MM.1S (cell line): ENCODE measurements around the gene MBD4.

Experiments used
- DNase-seq: peaks from one replicate; pipeline ENCODE4 v3.0.0-alpha.2; 2015
- H2AFZ ChIP-seq: fragments of 300-600 bp; sonication (generic); 2 replicates; pipeline ENCODE4 v1.6.0; 2016; ENCODE audit warnings: antibody characterized with exemption, low read length
- H3F3A ChIP-seq: fragments of 300-600 bp; sonication (generic); 2 replicates; pipeline ENCODE4 v1.6.1; 2016; ENCODE audit warnings: mild to moderate bottlenecking, antibody characterized with exemption, low read length, moderate library complexity, mixed read lengths; ENCODE audit not compliant: insufficient read depth
- H3K27ac ChIP-seq: fragments of 300-600 bp; sonication (generic); 2 replicates; pipeline ENCODE4 v1.5.1; 2016; ENCODE audit warnings: mild to moderate bottlenecking, low read length
- H3K27me3 ChIP-seq: fragments of 300-600 bp; sonication (generic); replicated peaks from 2 replicates; pipeline ENCODE4 v1.6.0; 2016; ENCODE audit warnings: low read length; ENCODE audit not compliant: insufficient read depth
- H3K36me3 ChIP-seq: fragments of 300-600 bp; sonication (generic); replicated peaks from 2 replicates; pipeline ENCODE4 v1.6.1; 2016; ENCODE audit warnings: mild to moderate bottlenecking, low read length, mixed read lengths; ENCODE audit not compliant: insufficient read depth
- H3K4me1 ChIP-seq: fragments of 300-600 bp; sonication (generic); 2 replicates; pipeline ENCODE4 v1.6.1; 2016; ENCODE audit warnings: low read length, mixed read lengths
- H3K4me2 ChIP-seq: fragments of 300-600 bp; sonication (generic); 2 replicates; pipeline ENCODE4 v1.6.0; 2016; ENCODE audit warnings: low read depth, low read length
- H3K4me3 ChIP-seq: fragments of 300-600 bp; sonication (generic); 2 replicates; pipeline ENCODE4 v1.5.1; 2016; ENCODE audit warnings: low read length, mixed read lengths
- H3K79me2 ChIP-seq: fragments of 300-600 bp; sonication (generic); 2 replicates; pipeline ENCODE4 v1.6.1; 2016; ENCODE audit warnings: mixed run types, low read length, mixed read lengths
- H3K9ac ChIP-seq: fragments of 300-600 bp; sonication (generic); 2 replicates; pipeline ENCODE4 v1.6.1; 2016; ENCODE audit warnings: low read length, mixed read lengths
- H3K9me2 ChIP-seq: fragments of 300-600 bp; sonication (generic); replicated peaks from 2 replicates; pipeline ENCODE4 v1.6.1; 2016; ENCODE audit warnings: mild to moderate bottlenecking, low read length, mixed read lengths; ENCODE audit not compliant: insufficient read depth
- H3K9me3 ChIP-seq: fragments of 300-600 bp; sonication (generic); replicated peaks from 2 replicates; pipeline ENCODE4 v1.6.1; 2016; ENCODE audit warnings: mild to moderate bottlenecking, low read length, mixed read lengths; ENCODE audit not compliant: insufficient read depth
- H4K20me1 ChIP-seq: fragments of 300-600 bp; sonication (generic); 2 replicates; pipeline ENCODE4 v1.6.1; 2016; ENCODE audit warnings: mild to moderate bottlenecking, low read length, moderate library complexity, mixed read lengths; ENCODE audit not compliant: insufficient read depth
- CTCF ChIP-seq: fragments of 300-600 bp; sonication (generic); IDR thresholded peaks from 2 replicates; pipeline ENCODE4 v1.5.1; 2016; ENCODE audit warnings: antibody characterized with exemption, low read length, mixed read lengths
- EZH2 ChIP-seq: fragments of 300-600 bp; sonication (generic); optimal IDR thresholded peaks from 2 replicates; pipeline ENCODE3; 2017; ENCODE audit warnings: low read depth, mild to moderate bottlenecking, antibody characterized with exemption, low read length, mixed read lengths
- EZH2phosphoT487 ChIP-seq: fragments of 300-600 bp; sonication (generic); IDR thresholded peaks from 2 replicates; pipeline ENCODE4 v1.6.1; 2018; ENCODE audit warnings: antibody characterized with exemption, low read length

MBD4 gene

GRCh38 chr3:129410971-129411370, 28.8 kb downstream of the MBD4 start:
- DNase-seq = no peak
- Histone ChIP-seq H3K27ac (no peak overlapping the region), H3K36me3 (no peaks in the 10 kb centered on the region), H3K4me1 (no peaks in the 10 kb centered on the region), H3K79me2 (no peaks in the 10 kb centered on the region), H3K9me2 (no peaks in the 10 kb centered on the region), H3K9ac (no peak overlapping the region), H3K27me3 (no peaks in the 10 kb centered on the region), H4K20me1 (no peaks in the 10 kb centered on the region), H3K9me3 (no peaks in the 10 kb centered on the region), H3K4me2 (no peak overlapping the region), H3F3A (no peaks in the 10 kb centered on the region), H2AFZ (no peak overlapping the region), H3K4me3 (no peak overlapping the region)
- TF ChIP-seq CTCF (no peak), EZH2phosphoT487 (no peak), EZH2 (no peak)

DNA sequence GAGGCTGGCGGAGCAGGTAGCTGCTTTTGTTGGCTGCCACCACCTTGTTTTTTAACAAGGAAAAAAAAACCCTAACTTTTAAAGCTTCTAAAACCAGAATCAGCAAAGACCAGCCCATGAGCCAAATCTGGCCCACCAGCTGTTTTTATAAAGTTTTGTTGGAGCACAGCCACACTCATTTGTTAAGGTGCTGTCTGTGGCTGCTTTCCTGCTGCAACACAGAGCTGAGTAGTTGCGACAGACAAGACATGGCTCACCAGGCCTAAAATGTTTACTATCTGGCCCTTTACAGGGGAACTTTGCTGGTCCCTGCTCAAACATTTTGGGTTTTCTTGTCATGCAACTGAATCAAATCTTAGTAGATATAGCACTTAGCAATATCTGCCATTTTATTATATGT, 30.2 kb downstream of the MBD4 start:
- Histone ChIP-seq H3K4me1 (no peaks in the 10 kb centered on the region), H3K4me2 (no peak overlapping the region), H3K27ac (no peak overlapping the region), H3K27me3 (no peaks in the 10 kb centered on the region), H3K36me3 (no peaks in the 10 kb centered on the region), H3K9me3 (no peaks in the 10 kb centered on the region), H4K20me1 (no peaks in the 10 kb centered on the region), H3K4me3 (no peak overlapping the region), H3K9me2 (no peaks in the 10 kb centered on the region), H3K79me2 (no peaks in the 10 kb centered on the region), H2AFZ (no peak overlapping the region), H3K9ac (no peak overlapping the region), H3F3A (no peaks in the 10 kb centered on the region)
- no peak for DNase-seq
- TF ChIP-seq EZH2 (no peak), EZH2phosphoT487 (no peak), CTCF (no peak)

GRCh38 chr3:129404610-129405009, 35.1 kb downstream of the MBD4 start:
- peak overlapping the region; percentile 36; the same call in 1 of the 2 replicates for H3K4me2 ChIP-seq
- H3K9ac ChIP-seq = no peak overlapping the region
- H3K9me3 ChIP-seq = no peaks in the 10 kb centered on the region
- H3K36me3 ChIP-seq = no peaks in the 10 kb centered on the region
- no peak overlapping the region for H3K4me3 ChIP-seq
- no peaks in the 10 kb centered on the region for H4K20me1 ChIP-seq
- no peaks in the 10 kb centered on the region for H3K27me3 ChIP-seq
- no peaks in the 10 kb centered on the region for H3F3A ChIP-seq
- no peak overlapping the region for H3K27ac ChIP-seq
- H3K79me2 ChIP-seq = no peaks in the 10 kb centered on the region
- DNase-seq = no peak
- no peaks in the 10 kb centered on the region for H3K4me1 ChIP-seq
- no peaks in the 10 kb centered on the region for H3K9me2 ChIP-seq
- TF ChIP-seq CTCF = no peak
- TF ChIP-seq EZH2phosphoT487 = no peak
- TF ChIP-seq EZH2 = no peak
- H2AFZ ChIP-seq = peak overlapping the region; percentile 12; the same call in 1 of the 2 replicates
